Skin of body (tissue), 2 donors: ENCODE measurements around the gene ZNF532. TPM values are rescaled to one million over a fixed set of nuclear protein-coding genes. Genes with fewer than 3 reads are reported as not detected.

Experiments
- DNase-seq: peaks from one replicate; lab custom pipeline; 2025; lab: John Stamatoyannopoulos, UW
- total RNA-seq: library from RNA; depleted of rRNA; stranded (reverse); fragments of >200 nt; gene quantifications from one replicate; pipeline ENCODE4 v1.2.3, GENCODE V29; 2014

Gene ZNF532
- total RNA-seq, 1 donor from 2014 or later: 82.8 TPM

GRCh38 chr18:58870130-58870529 is 5.5 kb downstream of the ZNF532 start:
- no peak for DNase-seq

- no peak for DNase-seq
Observed at GRCh38 chr18:58870621-58871020, 5.9 kb downstream of the ZNF532 start.

GRCh38 chr18:58871514-58872420 is 7.1 kb downstream of the ZNF532 start:
- no peak for DNase-seq

- DNase-seq: no peak
Observed at GRCh38 chr18:58878640-58879039, 14.0 kb downstream of the ZNF532 start.

GRCh38 chr18:58881477-58881876 is 16.8 kb downstream of the ZNF532 start:
- no peak for DNase-seq

GRCh38 chr18:58882044-58882443 is 17.4 kb downstream of the ZNF532 start:
- DNase-seq: no peak

GRCh38 chr18:58882686-58883085 is 18.0 kb downstream of the ZNF532 start:
- DNase-seq: no peak

- DNase-seq: no peak
Observed at GRCh38 chr18:58884680-58885079, 20.0 kb downstream of the ZNF532 start.

- DNase-seq: no peak
Observed at GRCh38 chr18:58886431-58886830, 21.8 kb downstream of the ZNF532 start.

- no peak for DNase-seq
Observed at GRCh38 chr18:58886864-58887612, 22.4 kb downstream of the ZNF532 start.

- DNase-seq: no peak
Observed at GRCh38 chr18:58887613-58887963, 22.9 kb downstream of the ZNF532 start.

- DNase-seq: no peak
Observed at GRCh38 chr18:58891776-58892175, 27.1 kb downstream of the ZNF532 start.

GRCh38 chr18:58892488-58892887 is 27.8 kb downstream of the ZNF532 start:
- DNase-seq: no peak

GRCh38 chr18:58893388-58894099 is 28.9 kb downstream of the ZNF532 start:
- no peak for DNase-seq

- no peak for DNase-seq
Observed at GRCh38 chr18:58894930-58895329, 30.3 kb downstream of the ZNF532 start.

- DNase-seq: no peak
Observed at GRCh38 chr18:58895385-58895784, 30.7 kb downstream of the ZNF532 start.

GRCh38 chr18:58896268-58896667 is 31.6 kb downstream of the ZNF532 start:
- no peak for DNase-seq

GRCh38 chr18:58896734-58897508 is 32.2 kb downstream of the ZNF532 start:
- DNase-seq: no peak

- no peak for DNase-seq
Observed at GRCh38 chr18:58898010-58898799, 33.5 kb downstream of the ZNF532 start.

GRCh38 chr18:58900015-58900649 is 35.5 kb downstream of the ZNF532 start:
- peak; percentile 22 for DNase-seq
